ENCODE results near the gene TMEM107.

The TMEM107 gene

GRCh38 chr17:8128125-8128784 is 47.9 kb downstream of the TMEM107 start:
- no peak for DNase-seq

GRCh38 chr17:8126491-8127066 is 49.6 kb downstream of the TMEM107 start:
- DNase-seq: peak; percentile 59

GRCh38 chr17:8125947-8126490 is 50.2 kb downstream of the TMEM107 start:
- peak; percentile 27 for DNase-seq

- peak; percentile 93 for DNase-seq
These were observed 50.8 kb downstream of the TMEM107 start for GRCh38 chr17:8125154-8125946.

- DNase-seq: no peak
These were observed 51.6 kb downstream of the TMEM107 start for GRCh38 chr17:8124350-8125153.

- no peak for DNase-seq
These were observed 52.4 kb downstream of the TMEM107 start, which contains the start of gene HES7 for GRCh38 chr17:8123695-8124349. TSS of gene HES7 (minus strand) at chr17:8124106. CDS start at chr17:8124084, 22 bp downstream.

GRCh38 chr17:8122924-8123694 is 53.1 kb downstream of the TMEM107 start:
- peak; percentile 50 for DNase-seq
